Pericardium fibroblast (primary cell): ENCODE measurements around the gene ALDH3B1. TPM values are rescaled to one million over a fixed set of nuclear protein-coding genes. Genes with fewer than 3 reads are reported as not detected.

ENCODE experiments used
- total RNA-seq: library from RNA; depleted of rRNA; stranded (reverse); fragments of >200 nt; gene quantifications from 2 replicates; pipeline ENCODE4 v1.2.3, GENCODE V29; 2015

ALDH3B1 gene, protein sequence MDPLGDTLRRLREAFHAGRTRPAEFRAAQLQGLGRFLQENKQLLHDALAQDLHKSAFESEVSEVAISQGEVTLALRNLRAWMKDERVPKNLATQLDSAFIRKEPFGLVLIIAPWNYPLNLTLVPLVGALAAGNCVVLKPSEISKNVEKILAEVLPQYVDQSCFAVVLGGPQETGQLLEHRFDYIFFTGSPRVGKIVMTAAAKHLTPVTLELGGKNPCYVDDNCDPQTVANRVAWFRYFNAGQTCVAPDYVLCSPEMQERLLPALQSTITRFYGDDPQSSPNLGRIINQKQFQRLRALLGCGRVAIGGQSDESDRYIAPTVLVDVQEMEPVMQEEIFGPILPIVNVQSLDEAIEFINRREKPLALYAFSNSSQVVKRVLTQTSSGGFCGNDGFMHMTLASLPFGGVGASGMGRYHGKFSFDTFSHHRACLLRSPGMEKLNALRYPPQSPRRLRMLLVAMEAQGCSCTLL
- total RNA-seq = 26.4 and 46.8 TPM in 2 replicates

DNA sequence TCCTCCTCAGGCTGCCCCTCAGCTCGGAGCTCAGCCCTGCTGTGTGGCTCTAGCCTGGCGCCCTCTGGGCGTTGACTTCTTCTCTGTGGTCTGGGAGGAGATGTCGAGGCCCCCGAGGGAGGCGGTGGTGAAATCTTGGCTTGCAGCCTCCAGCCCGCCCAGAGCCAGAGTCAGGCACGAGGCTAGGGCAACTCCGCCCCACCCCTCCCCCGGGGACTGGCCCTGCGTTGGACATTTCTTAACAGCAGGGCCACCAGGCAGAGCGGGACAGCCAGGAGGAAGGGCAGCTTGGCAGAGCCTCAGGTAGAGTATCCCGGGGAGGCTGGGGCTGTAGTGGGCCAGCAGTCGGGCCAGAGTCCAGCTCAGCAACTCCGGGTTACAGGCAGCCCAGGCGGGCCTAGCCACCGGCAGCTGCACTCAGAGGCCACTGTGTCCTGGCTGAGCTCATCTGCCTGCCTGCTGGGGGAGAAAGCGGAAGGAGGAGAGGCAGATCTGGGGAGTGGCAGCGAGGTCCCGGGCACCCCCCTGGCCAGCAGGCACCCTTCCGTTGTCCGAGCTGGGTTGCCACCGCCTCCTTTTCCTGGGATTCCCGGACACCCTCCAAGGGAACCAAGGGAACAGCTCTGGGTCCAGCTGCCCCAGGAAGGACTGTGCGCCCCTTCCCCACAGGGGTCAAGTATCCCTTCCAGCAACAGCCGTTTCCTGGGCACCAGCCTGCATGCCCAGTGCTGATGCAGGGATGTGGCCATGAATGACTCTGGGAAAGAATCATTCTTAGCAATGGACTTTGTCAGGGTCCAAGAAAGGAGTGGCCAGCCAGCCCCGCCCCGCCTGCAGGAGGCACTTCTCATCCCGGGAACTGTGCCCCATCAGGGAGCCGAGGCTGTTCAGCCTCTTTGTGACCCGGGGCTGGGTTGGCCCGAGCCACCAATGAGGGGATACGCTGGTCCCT lies at the start of gene ALDH3B1:
TSS of gene ALDH3B1 (plus strand) at position 238 of the 952 bp plus-strand sequence. CDS start 4,971 bp downstream, outside the sequence.

DNA sequence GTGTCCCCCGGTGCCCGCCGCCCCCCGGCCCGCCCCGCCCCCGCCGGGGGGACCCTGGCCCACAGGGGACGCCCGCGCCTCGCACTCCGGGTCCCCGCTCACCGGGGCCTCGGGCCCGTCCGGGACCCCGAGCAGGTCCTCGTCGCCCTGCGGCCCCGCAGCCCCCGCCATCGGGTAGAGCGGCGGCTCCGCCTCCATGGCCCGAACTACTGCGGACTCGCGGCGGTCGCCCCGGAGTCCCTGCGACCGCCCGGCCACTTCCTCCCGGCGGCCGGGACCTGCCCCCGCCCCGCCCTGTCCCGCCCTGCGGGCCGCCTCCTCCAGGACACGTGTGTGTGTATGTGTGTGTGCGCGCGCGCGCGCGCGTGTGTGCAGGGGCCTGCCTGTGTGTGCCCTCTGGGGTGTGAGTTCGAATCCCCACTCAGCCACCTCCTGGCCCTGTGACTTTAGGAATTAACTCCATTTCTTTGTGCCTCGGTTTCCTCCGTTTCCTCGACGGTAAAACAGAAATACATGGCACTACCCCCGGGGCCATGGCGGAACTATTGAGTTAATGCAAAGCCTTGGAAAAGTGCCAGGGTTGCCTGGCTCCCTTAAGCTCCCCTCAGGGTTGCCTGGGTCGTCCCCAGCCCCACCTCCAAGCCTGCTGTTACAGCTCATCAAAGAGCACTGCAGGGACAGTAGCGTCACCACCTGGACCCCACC lies 6.1 kb upstream of the ALDH3B1 start, which contains the start of gene UNC93B1:
TSS of gene UNC93B1 (minus strand) at position 252 of the 705 bp plus-strand sequence. CDS start at position 198, 54 bp downstream.

DNA sequence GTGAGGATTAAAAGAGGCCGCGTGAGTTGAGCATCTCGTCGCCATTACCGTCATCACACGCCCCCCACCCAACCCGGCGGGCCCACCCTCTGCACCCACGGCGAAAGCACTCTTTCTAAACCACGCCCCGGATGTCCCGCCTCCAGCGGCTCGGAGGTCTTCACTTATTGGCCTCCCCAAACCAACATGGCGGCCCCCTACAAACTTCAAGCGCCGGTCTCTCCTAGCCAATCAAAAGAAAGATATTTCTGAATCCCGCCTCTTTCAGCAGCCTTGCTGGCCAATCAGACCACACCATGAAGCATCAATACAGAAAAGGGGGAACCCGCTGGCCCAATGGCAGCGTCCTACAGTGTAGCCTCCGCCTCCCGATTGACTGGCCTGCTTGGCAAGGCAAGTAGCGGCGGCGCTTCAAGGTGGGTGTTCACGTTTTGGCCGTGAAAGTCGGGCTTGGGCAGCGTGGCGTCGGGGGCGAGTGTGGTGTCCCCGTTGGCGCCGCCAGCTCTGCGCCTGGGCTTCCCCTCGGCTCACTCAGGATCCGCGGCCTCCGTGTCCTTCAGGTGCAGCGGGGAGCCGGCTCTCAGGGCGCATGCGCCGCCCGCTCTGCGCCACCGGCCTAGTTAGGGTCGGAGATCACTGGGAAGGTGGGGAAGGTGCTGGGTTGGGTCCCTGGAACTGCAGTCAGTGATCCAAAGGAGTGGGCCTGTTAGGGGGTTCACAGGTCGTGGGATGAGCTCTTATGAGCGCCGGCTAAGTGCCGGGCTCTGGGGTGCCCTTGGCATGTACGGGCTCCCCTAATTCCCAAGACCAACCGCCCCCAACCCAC lies 20.4 kb downstream of the ALDH3B1 start, which contains the start of gene NDUFS8:
TSS of gene NDUFS8 (plus strand) at position 364 of the 826 bp plus-strand sequence. CDS start 1,471 bp downstream, outside the sequence.

DNA sequence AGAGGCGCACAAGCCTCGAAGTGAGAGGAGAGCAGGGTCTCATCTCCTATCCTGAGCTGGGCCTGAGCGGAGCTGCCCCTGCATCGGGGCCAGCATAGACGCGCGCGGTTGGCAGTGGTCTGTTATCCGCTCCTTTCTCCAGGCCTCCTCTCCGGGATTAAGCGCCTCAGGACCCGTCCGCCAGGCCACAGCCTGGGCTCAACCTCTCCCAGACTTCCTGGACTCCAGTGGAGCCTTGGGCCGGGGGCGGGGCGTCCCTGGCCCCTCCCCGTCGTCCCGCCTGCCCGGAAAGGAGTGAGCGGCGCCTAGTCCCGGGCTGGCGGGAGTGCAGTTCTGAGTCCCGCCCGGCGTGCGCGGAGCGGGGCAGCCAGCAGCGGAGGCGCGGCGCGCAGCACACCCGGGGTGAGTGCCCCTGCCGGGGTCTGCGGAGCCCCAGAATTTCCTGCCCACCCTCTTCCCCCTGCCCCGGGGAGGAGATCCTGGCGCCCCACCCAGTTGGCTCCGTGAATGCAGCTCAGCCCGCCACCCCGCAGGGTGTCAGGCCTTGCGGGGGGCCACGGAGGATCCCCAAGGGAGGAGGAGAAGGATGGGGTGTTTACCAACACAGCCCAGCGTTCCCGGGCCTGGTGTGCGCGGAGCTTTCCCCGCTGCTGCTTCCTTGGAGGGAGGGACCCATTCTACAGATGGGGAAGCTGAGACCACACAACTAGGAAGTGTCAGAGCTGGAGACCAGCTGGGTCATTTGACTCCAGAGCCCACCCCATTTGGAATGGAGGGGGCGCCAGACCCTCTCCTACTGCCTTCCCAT lies 28.8 kb downstream of the ALDH3B1 start, which contains the start of gene TCIRG1:
TSS of gene TCIRG1 (plus strand) at position 308 of the 808 bp plus-strand sequence. CDS start 2,247 bp downstream, outside the sequence.

Other genes starting within 250 kb of the ALDH3B1 start
- gene UNC93B1, start 6.2 kb upstream of the ALDH3B1 start, total RNA-seq = 26.6 and 40.7 TPM in 2 replicates
- 124 and 133 TPM in 2 replicates for gene NDUFS8, start 20.4 kb downstream of the ALDH3B1 start, total RNA-seq
- 94.1 and 109 TPM in 2 replicates for gene TCIRG1, start 28.7 kb downstream of the ALDH3B1 start, total RNA-seq
- gene CHKA, start 111.1 kb downstream of the ALDH3B1 start, total RNA-seq = 10.2 and 12.0 TPM in 2 replicates
- gene KMT5B, start 203.0 kb downstream of the ALDH3B1 start, total RNA-seq = 16.2 and 19.5 TPM in 2 replicates